C4-2B (cell line): Measurements from ENCODE around the gene SLC39A3.

Experiments used
- CTCF ChIP-seq: fragments of 450-650 bp; conservative IDR thresholded peaks from 2 replicates; pipeline ENCODE4 v1.5.1; 2017; ENCODE audit warnings: mild to moderate bottlenecking
- ZFX ChIP-seq: fragments of 450-650 bp; IDR thresholded peaks from 2 replicates; pipeline ENCODE4 v1.6.1; 2017

DNA sequence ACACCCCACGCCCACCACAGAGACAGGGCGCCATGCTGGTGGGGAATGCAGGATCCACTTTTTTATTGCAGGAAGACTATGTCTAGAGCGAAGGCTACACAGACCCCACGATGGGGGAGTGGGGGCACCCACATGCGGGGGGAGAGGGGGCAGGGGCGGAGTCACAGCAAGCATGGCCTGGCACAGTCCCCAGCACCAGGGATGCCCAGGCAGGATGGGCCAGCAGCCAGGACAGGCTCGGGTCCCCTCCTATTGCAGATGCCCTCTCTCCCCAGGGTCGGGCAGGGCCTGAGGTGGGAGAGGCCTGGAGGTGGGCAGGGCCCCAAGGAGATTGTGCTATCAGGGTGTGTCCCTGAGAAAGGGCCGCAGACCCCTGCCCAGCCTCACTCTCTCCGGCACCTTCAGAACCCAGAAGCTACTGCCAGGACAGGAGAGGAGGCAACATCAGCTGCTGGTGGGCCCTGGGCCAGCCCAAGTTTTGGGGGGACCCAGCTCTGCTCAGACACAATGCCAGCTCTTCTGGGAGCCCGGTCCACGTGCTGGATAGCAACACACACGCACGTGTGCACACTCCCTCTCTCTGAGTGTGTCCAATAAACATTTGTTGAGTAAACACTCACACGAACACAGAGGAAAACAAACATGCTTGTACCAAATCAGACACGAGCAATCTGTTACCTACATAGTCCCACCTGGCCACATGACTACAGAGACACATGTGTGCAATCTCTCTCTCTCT lies 25.1 kb downstream of the SLC39A3 start:
- TF ChIP-seq ZFX, result no peak
- no peak for TF ChIP-seq CTCF
